ENCODE measurements around the gene PPP2R5B. TPM values are rescaled to one million over a fixed set of nuclear protein-coding genes. Genes with fewer than 3 reads are reported as not detected.
A peak's percentile ranks its signal among the peaks of the same experiment; 100 is the strongest.

The PPP2R5B gene
- total RNA-seq, 1 experiment from 2014 or later = 8.7 TPM

DNA sequence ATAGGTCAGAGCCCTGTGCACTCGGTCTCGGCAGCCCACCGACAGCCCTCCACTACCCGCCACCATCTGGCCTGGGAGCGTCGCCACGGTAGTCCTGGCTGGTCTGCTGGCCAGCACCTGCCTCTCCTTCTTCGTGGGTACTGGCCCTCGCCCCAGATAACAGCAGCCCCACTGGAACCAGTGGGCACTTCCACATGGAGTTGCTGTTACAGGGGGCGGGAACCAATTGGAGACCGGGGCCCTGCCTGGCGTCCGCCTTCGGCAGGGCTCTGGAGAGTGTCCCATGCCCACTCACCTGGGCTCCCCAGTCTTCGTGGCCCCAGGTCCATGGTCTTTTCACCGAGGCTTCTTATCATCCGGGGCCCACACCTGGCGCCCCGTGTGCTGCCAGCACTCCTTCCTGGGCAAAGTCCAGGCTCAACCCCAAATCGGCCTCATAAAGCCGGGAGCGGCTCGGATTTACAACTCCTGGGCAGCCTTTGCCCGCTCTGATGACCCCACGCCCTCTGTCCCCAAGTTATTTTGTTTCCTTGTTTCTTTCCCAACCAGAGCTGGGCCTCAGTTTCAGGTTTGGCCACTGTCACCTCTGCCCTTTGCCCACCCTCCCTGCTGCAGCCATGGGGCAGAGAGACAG, 33.2 kb upstream of the PPP2R5B start (continued):
- TF ChIP-seq, protein P1, sequence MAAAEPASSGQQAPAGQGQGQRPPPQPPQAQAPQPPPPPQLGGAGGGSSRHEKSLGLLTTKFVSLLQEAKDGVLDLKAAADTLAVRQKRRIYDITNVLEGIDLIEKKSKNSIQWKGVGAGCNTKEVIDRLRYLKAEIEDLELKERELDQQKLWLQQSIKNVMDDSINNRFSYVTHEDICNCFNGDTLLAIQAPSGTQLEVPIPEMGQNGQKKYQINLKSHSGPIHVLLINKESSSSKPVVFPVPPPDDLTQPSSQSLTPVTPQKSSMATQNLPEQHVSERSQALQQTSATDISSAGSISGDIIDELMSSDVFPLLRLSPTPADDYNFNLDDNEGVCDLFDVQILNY (CRISPR knock-in tag; IDR thresholded peaks at IDR 0.05) = no peak
- TF ChIP-seq, protein P2, sequence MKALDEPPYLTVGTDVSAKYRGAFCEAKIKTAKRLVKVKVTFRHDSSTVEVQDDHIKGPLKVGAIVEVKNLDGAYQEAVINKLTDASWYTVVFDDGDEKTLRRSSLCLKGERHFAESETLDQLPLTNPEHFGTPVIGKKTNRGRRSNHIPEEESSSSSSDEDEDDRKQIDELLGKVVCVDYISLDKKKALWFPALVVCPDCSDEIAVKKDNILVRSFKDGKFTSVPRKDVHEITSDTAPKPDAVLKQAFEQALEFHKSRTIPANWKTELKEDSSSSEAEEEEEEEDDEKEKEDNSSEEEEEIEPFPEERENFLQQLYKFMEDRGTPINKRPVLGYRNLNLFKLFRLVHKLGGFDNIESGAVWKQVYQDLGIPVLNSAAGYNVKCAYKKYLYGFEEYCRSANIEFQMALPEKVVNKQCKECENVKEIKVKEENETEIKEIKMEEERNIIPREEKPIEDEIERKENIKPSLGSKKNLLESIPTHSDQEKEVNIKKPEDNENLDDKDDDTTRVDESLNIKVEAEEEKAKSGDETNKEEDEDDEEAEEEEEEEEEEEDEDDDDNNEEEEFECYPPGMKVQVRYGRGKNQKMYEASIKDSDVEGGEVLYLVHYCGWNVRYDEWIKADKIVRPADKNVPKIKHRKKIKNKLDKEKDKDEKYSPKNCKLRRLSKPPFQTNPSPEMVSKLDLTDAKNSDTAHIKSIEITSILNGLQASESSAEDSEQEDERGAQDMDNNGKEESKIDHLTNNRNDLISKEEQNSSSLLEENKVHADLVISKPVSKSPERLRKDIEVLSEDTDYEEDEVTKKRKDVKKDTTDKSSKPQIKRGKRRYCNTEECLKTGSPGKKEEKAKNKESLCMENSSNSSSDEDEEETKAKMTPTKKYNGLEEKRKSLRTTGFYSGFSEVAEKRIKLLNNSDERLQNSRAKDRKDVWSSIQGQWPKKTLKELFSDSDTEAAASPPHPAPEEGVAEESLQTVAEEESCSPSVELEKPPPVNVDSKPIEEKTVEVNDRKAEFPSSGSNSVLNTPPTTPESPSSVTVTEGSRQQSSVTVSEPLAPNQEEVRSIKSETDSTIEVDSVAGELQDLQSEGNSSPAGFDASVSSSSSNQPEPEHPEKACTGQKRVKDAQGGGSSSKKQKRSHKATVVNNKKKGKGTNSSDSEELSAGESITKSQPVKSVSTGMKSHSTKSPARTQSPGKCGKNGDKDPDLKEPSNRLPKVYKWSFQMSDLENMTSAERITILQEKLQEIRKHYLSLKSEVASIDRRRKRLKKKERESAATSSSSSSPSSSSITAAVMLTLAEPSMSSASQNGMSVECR (CRISPR knock-in tag; IDR thresholded peaks at IDR 0.05; ENCODE audit: borderline replicate concordance) = no peak
- no peak for TF ChIP-seq NR1H2 (CRISPR knock-in tag; IDR thresholded peaks at IDR 0.05)
- TF ChIP-seq, protein P3, sequence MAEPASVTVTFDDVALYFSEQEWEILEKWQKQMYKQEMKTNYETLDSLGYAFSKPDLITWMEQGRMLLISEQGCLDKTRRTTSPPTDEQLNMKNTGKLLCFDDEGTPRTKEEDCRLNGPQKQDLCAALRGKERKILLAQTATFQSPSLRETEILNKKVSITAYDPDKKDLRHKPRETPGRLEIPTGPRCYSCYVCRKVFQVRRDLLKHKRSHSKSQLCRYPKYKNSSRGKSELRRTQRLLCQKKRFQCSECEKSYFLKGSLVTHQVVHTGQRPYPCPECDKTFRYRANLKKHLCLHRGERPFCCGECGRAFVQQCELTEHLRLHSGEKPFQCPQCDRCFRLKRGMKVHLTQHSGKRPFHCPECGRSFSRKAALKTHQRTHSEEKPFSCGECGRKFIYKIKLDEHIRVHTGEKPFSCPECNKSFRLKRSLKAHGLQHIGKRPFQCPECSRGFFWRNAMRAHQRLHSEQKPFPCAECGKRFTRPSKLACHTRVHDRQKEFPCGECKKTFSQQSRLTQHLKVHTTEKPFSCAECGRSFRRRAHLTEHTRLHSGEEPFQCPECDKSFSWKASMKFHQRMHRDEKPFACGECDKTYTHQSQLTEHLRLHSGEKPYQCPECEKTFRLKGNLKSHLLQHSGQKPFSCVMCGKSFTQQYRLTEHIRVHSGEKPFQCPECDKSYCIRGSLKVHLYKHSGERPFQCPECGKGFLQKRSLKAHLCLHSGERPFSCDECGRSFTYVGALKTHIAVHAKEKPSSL (CRISPR knock-in tag; conservative IDR thresholded peaks at IDR 0.05) = no peak
- TF ChIP-seq GABPB1 (CRISPR knock-in tag; IDR thresholded peaks at IDR 0.05) = no peak

DNA sequence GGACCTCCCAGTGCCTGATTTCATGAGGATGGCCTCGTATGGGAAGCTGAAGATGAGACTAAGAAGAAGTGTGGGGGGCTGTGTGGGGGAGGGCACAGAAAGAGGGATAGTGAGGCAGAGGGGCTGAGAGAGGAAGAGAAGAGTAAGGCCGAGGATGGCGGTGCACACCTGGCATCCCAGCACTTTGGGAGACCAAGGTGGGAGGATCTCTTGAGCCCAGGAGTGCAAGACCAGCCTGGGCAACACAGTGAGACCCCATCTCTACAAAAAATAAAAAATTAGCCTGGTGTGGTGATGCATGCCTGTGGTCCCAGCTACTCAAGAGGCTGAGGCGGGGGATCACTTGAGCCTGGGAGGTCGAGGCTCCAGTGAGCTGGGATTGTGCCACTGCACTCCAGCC, 32.6 kb upstream of the PPP2R5B start:
- peak overlapping the region; percentile 20; the same call in 1 of the 2 replicates for H3K27ac Mint-ChIP-seq
- H3K9me3 Mint-ChIP-seq = no peaks in the 10 kb centered on the region
- H3K36me3 Mint-ChIP-seq = no peaks in the 10 kb centered on the region
- H3K4me1 Mint-ChIP-seq = peaks cover 17% of the 10 kb centered on the region
- H3K27me3 Mint-ChIP-seq (ENCODE audit: low read depth) = no peaks in the 10 kb centered on the region
- TF ChIP-seq, protein P4, sequence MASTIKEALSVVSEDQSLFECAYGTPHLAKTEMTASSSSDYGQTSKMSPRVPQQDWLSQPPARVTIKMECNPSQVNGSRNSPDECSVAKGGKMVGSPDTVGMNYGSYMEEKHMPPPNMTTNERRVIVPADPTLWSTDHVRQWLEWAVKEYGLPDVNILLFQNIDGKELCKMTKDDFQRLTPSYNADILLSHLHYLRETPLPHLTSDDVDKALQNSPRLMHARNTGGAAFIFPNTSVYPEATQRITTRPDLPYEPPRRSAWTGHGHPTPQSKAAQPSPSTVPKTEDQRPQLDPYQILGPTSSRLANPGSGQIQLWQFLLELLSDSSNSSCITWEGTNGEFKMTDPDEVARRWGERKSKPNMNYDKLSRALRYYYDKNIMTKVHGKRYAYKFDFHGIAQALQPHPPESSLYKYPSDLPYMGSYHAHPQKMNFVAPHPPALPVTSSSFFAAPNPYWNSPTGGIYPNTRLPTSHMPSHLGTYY (CRISPR knock-in tag; IDR thresholded peaks at IDR 0.05) = no peak
- TF ChIP-seq ZNF121 (CRISPR knock-in tag; IDR thresholded peaks at IDR 0.05) = 0 out of 2 replicates have a peak, but pooled peaks have one; percentile 26
- TF ChIP-seq, protein P5, sequence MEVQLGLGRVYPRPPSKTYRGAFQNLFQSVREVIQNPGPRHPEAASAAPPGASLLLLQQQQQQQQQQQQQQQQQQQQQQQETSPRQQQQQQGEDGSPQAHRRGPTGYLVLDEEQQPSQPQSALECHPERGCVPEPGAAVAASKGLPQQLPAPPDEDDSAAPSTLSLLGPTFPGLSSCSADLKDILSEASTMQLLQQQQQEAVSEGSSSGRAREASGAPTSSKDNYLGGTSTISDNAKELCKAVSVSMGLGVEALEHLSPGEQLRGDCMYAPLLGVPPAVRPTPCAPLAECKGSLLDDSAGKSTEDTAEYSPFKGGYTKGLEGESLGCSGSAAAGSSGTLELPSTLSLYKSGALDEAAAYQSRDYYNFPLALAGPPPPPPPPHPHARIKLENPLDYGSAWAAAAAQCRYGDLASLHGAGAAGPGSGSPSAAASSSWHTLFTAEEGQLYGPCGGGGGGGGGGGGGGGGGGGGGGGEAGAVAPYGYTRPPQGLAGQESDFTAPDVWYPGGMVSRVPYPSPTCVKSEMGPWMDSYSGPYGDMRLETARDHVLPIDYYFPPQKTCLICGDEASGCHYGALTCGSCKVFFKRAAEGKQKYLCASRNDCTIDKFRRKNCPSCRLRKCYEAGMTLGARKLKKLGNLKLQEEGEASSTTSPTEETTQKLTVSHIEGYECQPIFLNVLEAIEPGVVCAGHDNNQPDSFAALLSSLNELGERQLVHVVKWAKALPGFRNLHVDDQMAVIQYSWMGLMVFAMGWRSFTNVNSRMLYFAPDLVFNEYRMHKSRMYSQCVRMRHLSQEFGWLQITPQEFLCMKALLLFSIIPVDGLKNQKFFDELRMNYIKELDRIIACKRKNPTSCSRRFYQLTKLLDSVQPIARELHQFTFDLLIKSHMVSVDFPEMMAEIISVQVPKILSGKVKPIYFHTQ (CRISPR knock-in tag; IDR thresholded peaks at IDR 0.05) = no peak
- no peak for TF ChIP-seq ZNF671 (CRISPR knock-in tag; IDR thresholded peaks at IDR 0.05)
- ATAC-seq = no peak
- ChIA-PET CTCF (interaction anchor here (1.0 to 22.9 kb wide), 3 partner anchors 17 to 104 kb away, joined by 3 to 372 read pairs (median 6); partner anchors contain the start of gene CDC42BPG), POLR2A (no interaction called here)
- DNase-seq (ENCODE audit: low spot score) = no peak
- H3K4me3 Mint-ChIP-seq = no peak overlapping the region

DNA sequence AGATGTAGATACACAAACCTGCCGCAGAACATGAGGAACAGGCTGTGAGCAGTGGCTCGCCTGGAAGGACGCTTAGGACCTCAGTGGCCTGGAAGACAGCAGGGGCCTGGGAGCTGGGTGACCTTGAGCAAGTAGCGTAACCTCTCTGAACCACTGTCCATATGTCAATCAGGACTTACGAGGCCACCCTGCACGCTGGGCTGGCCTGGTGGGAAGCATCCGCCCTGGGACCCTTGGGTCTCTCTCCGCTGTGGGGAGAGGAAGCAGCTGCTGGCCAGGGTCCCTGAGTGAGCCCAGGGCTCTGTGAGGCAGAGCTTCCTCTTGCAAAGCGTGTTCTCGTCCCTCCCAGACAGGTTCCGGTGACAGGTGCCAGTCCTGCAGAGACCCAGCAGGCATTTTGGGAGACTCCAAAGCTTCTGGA, 32.1 kb upstream of the PPP2R5B start:
- H3K27ac Mint-ChIP-seq = peak overlapping the region; percentile 20; the same call in 1 of the 2 replicates
- CTCF ChIA-PET = interaction anchor here (1.0 to 22.9 kb wide), 4 partner anchors 17 to 105 kb away, joined by 3 to 372 read pairs (median 8); partner anchors contain the start of gene CDC42BPG
- TF ChIP-seq, protein P6, sequence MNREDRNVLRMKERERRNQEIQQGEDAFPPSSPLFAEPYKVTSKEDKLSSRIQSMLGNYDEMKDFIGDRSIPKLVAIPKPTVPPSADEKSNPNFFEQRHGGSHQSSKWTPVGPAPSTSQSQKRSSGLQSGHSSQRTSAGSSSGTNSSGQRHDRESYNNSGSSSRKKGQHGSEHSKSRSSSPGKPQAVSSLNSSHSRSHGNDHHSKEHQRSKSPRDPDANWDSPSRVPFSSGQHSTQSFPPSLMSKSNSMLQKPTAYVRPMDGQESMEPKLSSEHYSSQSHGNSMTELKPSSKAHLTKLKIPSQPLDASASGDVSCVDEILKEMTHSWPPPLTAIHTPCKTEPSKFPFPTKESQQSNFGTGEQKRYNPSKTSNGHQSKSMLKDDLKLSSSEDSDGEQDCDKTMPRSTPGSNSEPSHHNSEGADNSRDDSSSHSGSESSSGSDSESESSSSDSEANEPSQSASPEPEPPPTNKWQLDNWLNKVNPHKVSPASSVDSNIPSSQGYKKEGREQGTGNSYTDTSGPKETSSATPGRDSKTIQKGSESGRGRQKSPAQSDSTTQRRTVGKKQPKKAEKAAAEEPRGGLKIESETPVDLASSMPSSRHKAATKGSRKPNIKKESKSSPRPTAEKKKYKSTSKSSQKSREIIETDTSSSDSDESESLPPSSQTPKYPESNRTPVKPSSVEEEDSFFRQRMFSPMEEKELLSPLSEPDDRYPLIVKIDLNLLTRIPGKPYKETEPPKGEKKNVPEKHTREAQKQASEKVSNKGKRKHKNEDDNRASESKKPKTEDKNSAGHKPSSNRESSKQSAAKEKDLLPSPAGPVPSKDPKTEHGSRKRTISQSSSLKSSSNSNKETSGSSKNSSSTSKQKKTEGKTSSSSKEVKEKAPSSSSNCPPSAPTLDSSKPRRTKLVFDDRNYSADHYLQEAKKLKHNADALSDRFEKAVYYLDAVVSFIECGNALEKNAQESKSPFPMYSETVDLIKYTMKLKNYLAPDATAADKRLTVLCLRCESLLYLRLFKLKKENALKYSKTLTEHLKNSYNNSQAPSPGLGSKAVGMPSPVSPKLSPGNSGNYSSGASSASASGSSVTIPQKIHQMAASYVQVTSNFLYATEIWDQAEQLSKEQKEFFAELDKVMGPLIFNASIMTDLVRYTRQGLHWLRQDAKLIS (CRISPR knock-in tag; IDR thresholded peaks at IDR 0.05; ENCODE audit: borderline replicate concordance) = no peak
- TF ChIP-seq, protein P7, sequence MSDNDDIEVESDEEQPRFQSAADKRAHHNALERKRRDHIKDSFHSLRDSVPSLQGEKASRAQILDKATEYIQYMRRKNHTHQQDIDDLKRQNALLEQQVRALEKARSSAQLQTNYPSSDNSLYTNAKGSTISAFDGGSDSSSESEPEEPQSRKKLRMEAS (CRISPR knock-in tag; IDR thresholded peaks at IDR 0.05) = no peak

More for the DNA sequence above, 32.1 kb upstream of the PPP2R5B start:
- ATAC-seq (no peak), DNase-seq (ENCODE audit: low spot score) (no peak)
- H3K4me1 Mint-ChIP-seq = peaks cover 13% of the 10 kb centered on the region
- H3K36me3 Mint-ChIP-seq = 0 out of 2 replicates have a peak, but pooled peaks cover 3% of the 10 kb centered on the region
- POLR2A ChIA-PET = no interaction called here
- H3K27me3 Mint-ChIP-seq (ENCODE audit: low read depth) = no peaks in the 10 kb centered on the region
- no peaks in the 10 kb centered on the region for H3K9me3 Mint-ChIP-seq
- H3K4me3 Mint-ChIP-seq = no peak overlapping the region
